Measurements from ENCODE around the gene BUB1B. TPM values are rescaled to one million over a fixed set of nuclear protein-coding genes. Genes with fewer than 3 reads are reported as not detected.
"Not testable (repeated sequence)": the region's sequence is repeated elsewhere in the genome, so short reads cannot be mapped to it uniquely, and the experiment has no call there.

Gene BUB1B
- total RNA-seq (2014; rRNA removed; shearing (Covaris generic)) = 55.5 and 56.2 TPM in 2 replicates

- peak; percentile 94 for DNase-seq (ENCODE audit: low spot score)
Observed at GRCh38 chr15:40160689-40161688, at the start of gene BUB1B. BUB1B (plus strand) TSS chr15:40161069; CDS start chr15:40161221, 152 bp downstream.

GRCh38 chr15:40111888-40112287 lies 49.0 kb upstream of the BUB1B start:
- DNase-seq (ENCODE audit: low spot score) = no peak

GRCh38 chr15:40112789-40113188 lies 48.1 kb upstream of the BUB1B start:
- no peak for DNase-seq (ENCODE audit: low spot score)

- DNase-seq (ENCODE audit: low spot score) = no peak
Observed at GRCh38 chr15:40114218-40114617, 46.7 kb upstream of the BUB1B start.

GRCh38 chr15:40115106-40115505 lies 45.8 kb upstream of the BUB1B start:
- DNase-seq (ENCODE audit: low spot score) = not testable (repeated sequence)

GRCh38 chr15:40115670-40116093 lies 45.2 kb upstream of the BUB1B start:
- peak; percentile 62 for DNase-seq (ENCODE audit: low spot score)

- no peak for DNase-seq (ENCODE audit: low spot score)
Observed at GRCh38 chr15:40118473-40118872, 42.4 kb upstream of the BUB1B start.

- no peak for DNase-seq (ENCODE audit: low spot score)
Observed at GRCh38 chr15:40121911-40122638, 38.8 kb upstream of the BUB1B start.

- DNase-seq (ENCODE audit: low spot score) = not testable (repeated sequence)
Observed at GRCh38 chr15:40122989-40123388, 37.9 kb upstream of the BUB1B start.

- not testable (repeated sequence) for DNase-seq (ENCODE audit: low spot score)
Observed at GRCh38 chr15:40123863-40124262, 37.0 kb upstream of the BUB1B start.

- DNase-seq (ENCODE audit: low spot score) = not testable (repeated sequence)
Observed at GRCh38 chr15:40124333-40124732, 36.5 kb upstream of the BUB1B start.

- DNase-seq (ENCODE audit: low spot score) = not testable (repeated sequence)
Observed at GRCh38 chr15:40124807-40125285, 36.0 kb upstream of the BUB1B start.

- DNase-seq (ENCODE audit: low spot score) = no peak
Observed at GRCh38 chr15:40125950-40126349, 34.9 kb upstream of the BUB1B start.

- no peak for DNase-seq (ENCODE audit: low spot score)
Observed at GRCh38 chr15:40128766-40129660, 31.9 kb upstream of the BUB1B start.

GRCh38 chr15:40130118-40130517 lies 30.8 kb upstream of the BUB1B start:
- no peak for DNase-seq (ENCODE audit: low spot score)

- no peak for DNase-seq (ENCODE audit: low spot score)
Observed at GRCh38 chr15:40130799-40131502, 29.9 kb upstream of the BUB1B start.

- no peak for DNase-seq (ENCODE audit: low spot score)
Observed at GRCh38 chr15:40133544-40133943, 27.3 kb upstream of the BUB1B start.

GRCh38 chr15:40134885-40135284 lies 26.0 kb upstream of the BUB1B start:
- DNase-seq (ENCODE audit: low spot score) = no peak

- not testable (repeated sequence) for DNase-seq (ENCODE audit: low spot score)
Observed at GRCh38 chr15:40135846-40136450, 24.9 kb upstream of the BUB1B start.

All from H4 (cell line).